ENCODE data around the gene ANO1.
A peak's percentile ranks its signal among the peaks of the same experiment; 100 is the strongest.

ANO1 gene

DNA sequence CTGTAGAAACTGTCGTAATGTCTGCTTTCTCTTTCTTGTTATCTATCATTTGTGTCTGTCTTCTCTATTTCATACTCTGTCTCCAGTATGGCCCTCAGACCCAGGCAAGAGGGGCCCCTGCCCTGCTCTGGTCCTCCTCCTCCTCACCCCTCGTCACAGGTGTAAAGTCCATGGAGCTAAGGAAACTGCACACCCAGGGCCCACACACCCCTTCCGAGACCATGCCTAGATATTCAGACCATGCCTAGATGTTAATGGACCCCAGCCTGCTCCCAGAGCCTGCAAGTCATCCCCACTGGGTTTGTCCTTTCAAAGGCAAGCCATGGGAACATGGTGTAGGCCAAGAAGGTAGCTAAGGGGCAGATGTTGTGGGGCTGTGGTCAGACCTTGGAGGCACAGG is 24.1 kb upstream of the ANO1 start:
- DNase-seq, result peak; percentile 12

DNA sequence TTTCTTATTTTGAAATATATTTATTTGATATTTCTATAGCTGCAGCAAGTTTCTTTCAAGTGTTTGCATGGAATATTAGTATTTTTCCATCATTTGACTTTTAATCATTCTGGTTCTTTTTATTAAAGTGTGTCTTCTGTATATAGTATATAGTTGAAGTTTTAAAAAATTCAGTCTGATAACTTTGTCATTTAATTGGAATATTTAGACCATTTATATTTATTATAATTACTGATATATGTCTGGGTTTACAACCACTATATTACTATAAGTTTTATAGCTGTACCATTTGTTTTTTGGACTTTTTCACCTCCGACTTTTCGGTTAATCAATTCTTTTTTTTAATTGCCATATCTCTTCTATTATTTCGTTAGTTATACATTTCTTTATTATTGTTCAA is 22.7 kb upstream of the ANO1 start:
- DNase-seq, result no peak

DNA sequence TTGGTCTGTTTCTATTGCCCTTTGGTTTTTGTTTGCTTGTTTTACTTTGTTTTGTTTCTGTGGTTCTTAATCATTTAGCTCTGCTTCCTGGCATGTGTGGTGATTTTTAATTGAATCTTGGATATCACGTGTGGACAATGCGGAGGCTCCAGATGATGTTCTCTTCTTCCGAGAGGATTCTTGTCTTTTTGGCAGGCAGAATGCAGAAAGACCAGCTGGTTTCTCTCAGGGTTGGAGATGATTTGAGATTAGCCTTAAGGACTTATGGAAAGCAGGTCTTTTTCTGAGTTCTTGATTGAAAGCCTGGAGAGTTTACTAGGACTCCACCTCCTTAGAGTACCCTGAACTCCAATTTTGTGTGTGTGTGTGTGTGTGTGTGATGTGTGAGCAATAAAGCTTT is 21.0 kb upstream of the ANO1 start:
- DNase-seq, result no peak

DNA sequence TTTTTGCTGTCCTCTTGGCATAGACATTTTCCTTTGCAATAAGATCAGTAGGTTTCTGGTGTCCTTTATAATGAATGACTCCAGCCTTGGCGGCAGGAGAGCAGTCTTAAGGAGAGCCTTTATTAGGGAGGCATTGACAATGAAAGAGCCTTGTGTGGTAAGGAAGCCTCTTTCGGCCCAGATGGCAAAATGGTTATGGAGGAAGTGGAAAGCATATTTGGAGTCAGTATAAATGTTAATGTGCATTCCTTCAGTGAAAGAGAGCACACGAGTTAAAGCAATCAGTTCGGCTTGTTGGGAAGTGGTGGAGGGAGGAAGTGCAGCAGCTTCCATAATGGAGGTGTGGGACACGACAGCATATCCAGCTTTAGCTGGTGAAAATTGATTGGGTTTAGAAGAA is 18.1 kb upstream of the ANO1 start:
- no peak for DNase-seq

DNA sequence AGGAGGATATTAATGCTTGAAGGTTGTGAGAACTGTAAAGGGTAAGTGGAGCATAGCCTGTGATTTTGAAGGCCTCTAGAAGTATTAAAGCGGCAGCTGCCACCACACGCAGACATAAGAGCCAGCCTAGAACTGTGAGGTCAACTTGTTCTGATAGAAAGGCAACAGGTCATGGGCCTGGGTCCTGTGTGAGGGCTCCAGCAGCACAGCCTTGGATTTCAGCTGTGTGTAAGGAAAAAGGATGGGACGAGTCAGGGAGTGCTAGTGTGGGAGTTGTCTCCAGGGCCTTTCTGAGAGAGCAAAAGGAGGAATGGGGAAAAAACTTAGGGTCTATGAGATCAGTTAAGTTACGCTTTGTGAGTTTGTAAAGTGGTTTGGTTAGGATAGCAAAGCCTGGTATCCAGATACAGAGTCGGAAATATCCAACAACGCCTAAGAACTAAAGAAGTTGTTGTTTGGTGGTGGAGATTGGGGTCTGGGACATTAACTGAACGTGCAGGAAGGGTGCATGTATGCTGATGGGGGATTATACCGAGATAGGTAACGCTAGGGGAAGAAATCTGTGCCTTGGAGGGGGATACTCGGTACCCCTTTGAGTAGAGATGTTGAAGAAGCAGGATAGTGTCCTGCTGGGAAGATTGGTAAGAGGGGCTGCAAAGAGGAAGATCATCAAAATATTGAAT is 17.4 kb upstream of the ANO1 start:
- peak; percentile 24 for DNase-seq

DNA sequence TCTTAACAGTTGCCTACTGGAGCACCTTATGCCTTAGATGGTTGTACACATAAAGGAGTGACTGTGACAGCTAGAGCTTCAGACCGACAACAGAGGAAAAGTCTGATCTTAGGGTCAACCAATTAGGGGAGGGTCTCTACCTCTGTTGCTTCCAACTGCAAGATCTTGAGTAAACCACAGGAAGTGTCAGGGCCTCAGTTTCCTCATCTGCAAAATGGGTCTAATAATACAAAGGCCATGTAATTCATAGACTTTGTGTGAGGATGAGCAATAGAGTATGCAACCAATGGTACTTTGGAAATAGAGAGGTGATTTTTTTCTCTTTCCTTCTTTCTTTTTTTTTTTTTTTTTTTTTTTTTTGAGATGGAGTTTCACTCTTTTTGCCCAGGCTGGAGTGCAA is 16.4 kb upstream of the ANO1 start:
- DNase-seq, result no peak

DNA sequence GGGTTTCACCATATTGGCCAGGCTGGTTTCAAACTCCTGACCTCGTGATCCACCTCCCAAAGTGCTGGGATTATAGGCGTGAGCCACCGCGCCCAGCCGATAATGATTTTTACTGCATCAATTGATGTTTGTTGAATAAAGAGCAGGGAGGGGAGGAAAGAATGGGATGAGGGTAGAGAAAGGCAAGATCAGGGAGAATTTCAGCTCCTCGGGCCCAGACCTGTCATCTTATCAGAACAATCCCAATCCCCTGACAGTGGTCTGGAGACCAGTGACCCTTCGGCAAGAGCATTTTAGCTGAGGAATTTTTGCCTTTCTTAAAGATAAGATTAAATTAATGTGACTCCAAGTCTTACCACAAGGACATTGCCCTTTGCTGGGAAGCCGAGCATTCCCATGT is 15.0 kb upstream of the ANO1 start:
- no peak for DNase-seq

DNA sequence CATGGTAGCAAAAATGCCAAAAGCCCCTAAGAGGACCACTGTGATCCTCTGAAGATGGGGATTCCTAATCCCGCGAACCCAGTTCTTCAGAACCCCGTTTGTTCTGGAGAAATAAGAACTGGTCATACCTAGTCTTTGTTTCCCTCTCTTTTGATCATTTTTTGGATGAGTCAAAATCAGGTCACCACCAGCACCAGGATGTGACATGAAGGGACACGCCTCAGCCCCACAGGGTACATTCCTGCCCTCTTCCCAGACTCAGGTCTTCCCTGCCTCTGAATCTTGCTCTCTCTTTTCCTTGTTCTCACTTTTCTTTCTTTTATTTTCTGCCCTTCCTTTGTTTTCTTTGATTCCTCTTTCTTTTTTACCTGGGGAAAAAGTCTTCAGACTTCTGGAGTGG is 14.6 kb upstream of the ANO1 start:
- DNase-seq, result no peak

DNA sequence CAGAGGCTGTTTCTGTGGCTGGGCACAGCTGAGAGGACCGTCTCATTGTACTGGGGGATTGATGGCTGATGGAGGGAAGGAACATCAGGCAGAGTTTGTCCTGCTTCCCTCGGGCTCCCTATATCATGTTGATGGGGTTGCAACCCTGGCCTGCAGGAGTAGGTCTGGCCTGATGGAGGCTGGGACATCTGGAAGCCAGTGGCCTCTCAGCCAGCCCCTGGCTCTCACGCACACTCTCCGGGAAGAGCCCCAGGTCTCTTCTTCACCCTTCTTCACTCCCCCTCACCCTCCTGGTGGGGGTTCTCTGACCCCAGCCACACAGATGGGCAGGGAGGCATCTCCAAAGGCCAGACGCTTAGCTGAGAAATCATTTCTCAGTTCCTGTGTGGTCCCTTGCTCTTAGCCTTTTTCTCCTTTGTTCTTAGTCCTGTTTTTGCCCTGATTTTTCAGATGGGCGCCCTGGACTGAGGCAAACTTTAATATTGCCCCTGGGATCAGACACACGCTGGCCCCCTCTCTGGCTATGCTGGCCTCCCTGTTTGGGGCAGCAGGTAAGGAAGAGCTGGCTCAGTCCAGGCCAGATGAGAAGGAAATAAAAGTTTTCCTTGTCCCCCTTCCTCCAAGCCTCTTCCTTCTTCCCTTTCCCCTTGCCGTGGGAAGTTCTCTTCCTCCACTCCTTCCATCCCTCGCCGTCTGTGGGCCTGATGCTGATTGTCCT is 13.9 kb upstream of the ANO1 start:
- peak; percentile 34 for DNase-seq

DNA sequence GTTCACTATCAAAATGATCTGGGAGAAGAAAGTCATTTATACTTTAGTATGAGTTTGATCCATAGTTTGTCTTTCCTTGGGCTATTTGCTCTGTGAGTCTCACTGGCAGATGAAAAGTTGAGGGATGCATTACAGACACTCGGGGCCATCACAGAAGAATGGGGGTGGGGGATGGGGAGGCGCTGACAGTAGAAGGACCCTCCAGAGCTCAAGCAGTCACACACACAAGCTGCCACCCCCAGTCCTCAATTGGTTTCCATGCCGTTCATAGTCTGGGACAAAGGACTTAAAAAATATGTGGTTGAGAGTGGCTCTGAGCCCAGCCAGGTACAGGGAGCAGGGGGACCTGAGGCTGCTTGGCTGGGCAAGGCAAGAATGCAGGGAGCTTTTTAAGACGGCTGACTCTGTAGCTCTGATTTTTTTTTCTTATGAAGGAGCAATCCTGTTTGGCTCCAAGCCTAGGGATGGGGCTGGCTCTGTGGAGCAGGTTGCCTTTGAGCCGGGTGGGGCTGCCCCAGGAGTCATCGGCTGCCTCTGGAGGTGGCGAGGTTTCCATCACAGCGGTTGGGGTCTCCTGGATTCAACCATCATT is 13.3 kb upstream of the ANO1 start:
- DNase-seq, result no peak

DNA sequence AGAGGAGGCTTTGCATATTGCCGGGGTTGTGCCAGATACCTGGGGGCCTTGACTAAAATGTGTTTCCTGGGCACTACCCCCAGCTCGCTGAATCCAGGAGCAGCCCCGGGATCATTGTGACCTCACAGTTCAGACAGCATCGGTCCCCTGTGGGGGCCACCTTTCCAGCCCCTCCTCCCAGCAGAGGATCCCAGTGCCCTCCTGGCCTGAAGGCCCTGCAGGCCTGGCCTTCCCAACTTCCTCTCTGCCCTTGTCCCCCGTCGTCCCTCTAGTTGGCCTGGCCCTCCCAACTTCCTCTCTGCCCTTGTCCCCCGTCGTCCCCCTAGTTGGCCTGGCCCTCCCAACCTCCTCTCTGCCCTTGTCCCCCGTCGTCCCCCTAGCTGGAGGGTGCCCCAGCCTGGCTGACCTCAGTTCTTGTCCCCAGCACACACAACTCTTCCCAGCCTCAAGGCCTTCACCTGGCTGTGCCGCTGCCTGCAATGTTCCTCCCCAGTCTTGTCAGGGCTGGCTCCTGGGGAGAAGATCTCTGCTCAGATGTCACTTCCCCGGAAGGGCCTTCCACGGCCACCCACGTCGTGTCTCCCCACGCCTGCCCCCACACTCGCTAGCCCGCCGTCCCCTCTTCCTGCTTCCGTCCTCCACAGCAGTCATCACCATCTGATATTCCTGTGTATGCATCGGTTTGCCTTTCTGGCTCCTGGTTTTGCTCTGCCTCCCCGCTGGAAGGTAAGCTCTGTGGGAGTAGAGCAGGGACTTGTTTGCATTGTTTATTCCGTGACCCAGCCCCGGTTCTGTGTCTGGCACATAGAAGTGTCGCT is 12.6 kb upstream of the ANO1 start:
- peak; percentile 51 for DNase-seq

DNA sequence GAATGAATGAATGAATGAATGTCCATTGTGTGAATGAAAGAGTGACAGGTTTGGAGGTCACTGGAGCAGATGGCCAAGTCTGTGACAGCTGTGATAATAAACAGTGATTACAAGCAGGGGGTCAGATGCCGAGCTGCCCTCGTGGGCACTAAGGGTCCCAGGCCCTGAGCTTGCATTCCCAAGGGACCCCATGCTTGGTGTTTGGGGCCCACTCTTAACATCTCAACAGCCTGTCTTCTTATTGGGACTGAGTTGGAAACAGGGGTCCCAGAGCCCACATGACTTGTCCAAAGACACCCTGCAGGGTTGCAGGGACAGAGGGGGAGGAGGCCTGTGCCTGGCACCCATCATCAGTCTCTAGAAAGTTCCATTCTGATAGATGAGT is 12.0 kb upstream of the ANO1 start:
- DNase-seq, result peak; percentile 43

DNA sequence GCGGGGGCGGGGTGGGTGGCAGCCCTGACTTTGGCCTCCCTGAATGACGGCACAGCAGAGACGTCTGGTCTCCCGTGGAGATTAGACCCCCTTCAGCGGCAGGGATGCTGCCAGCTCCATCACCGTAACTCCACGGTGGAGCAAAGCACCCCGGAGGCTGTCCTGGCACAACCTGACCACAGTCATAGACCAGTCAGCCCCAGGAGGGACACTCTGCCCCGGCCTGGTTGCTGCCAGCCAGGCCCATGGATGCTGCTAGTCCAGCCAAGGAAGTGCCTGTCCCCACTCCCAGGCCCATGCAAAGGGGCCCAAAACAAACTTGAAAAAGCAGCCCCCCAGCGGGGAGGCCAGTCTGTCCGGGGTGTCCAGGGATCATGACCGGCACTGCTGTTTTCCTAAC is 11.5 kb upstream of the ANO1 start:
- DNase-seq, result peak; percentile 44

DNA sequence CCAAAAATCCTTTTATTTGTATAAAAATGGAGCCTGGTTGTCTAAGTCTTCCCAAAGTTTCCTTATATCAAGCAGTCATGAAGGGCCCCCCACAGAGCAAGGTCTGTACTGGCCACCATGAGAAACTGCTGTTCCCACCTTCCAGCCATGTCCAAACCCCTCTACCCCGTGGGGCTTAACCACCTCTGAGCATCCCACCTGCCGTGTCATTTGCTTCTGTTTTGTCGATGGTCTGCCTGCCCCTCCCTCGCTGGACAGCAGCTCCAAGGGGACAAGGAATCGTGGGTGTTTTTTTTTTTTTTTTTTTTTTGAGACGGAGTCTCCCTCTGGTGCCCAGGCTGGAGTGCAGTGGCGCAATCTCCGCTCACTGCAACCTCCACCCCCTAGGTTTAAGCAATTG is 11.1 kb upstream of the ANO1 start:
- no peak for DNase-seq

DNA sequence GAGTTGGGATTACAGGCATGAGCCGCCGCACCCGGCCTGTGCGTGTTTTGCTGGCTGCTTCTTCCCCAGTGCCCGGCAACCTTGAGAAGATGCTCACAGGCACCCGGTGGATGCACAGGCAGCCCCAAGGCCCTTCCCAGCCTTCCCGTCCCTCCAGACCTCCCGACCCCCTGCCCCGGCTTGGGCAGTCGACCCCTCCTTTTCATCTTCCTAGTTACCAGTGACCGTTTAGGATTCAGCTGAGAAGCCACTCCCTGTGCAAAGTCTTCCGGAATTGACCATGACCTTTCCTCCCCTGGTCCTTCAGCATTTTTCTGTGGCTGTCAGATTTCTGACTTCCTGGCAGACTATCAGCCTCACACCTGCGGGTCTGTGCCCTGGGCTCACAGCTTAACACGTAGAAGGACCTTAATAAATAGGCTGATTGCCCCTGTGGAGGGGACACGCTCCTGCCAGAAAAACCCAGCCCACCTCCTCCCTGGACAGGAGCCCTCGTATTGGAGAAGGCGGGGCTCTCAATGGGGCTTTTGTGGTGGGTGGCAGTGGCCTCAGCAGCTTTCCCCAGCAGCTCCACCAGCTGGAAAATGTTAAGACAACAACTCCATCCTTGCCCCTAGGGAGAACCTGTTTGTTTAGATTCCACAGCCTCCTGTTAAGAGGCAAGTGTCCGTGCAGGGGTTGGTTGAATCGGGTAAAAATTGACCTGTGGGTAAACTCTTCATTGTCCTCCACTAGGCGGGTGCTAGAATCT is 10.4 kb upstream of the ANO1 start:
- peak; percentile 33 for DNase-seq

DNA sequence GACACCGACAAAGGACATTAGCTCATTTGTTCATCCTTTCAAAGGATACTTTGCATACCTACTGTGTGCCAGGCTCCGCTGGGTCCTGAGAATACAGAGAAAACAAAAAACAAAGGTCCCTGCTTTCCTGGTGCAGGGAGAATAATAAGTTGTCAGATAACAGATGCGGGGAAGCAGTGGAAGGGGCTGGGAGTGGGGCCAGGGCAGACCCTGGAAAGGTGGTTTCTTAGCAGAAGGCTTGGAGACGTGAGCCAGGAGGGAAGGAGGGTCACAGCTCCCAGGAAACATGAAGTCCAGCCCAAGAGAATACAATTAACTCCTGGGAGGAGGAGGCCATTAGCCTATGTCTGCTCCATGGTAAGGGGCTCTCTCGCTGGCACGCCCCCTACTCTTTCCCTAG is 9.8 kb upstream of the ANO1 start:
- DNase-seq, result no peak

DNA sequence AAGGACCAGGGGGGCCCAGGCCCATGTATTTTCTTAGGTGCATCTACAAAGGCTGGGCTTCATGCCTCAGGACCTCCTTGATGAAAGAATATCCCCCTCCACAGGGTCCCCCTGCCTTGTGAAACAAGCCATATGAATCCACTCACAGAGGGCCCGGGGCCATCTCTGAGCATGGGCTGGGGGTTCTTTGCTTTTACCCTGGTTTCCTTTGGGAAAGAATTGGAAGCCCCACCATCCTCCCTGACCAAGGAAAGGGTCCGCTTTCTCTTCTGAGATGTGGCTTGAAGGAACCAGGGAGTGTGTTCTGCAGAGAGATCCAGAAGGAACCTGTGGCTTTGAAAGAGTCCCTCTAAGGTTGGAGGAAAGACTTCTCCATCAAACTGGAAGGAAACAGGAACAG is 9.2 kb upstream of the ANO1 start:
- peak; percentile 22 for DNase-seq

DNA sequence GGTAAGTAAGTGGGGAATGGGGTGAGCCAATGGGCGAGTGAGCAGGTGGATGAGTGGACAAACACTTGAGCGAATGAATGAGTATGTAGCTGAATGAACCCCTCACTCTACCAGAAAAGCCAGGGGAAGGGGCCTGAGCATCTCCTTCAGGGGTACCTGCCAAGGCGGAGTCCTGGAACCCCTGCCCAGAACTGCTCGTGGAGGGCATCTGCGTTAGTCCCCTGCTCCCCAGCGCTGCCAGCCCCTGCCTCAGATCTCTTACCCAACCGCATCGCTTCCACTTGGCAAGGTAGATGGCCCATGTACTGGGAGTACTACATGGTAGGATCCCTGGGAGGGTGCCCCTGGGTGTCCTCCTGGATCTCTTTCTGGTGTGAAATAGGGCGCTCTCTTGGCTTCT is 7.4 kb upstream of the ANO1 start:
- peak; percentile 41 for DNase-seq

DNA sequence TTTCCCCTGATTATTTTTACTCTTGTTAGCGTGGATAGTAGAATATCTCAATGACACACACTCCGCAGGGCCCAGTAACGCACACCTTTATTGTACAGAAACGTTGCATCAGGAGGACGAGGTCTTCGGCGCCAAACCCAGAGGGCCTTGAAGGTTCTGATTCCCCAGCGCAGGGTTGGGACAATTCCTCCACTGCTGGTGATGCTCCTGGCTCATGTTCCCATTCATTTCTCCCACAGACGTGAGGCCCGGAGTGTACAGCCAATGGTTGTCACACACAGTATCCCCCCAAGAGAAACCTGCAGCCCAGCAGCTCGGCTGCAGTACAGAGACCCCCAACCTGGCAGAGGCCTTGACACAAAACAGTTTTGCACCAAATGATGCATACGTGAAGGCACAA is 6.1 kb upstream of the ANO1 start:
- DNase-seq, result peak; percentile 13

DNA sequence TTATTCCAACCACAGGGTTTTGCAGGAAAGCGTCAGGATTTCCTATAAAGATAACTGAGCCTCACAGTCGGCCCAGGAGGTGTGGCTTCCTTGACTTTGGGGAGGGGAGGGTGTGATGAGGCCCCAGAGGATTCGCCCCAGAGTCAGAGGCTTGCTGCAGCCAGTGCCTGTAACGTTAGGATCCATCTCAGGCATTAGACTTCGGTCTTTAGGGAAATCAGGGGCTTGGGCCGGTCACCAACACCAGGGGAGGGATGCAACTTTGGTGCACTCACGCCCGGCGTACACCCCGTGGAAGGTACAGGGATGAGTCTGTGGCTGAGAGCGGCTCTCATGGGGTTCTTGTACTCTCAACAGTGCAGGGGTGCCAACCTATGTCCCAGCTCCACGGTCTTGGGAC is 5.7 kb upstream of the ANO1 start:
- DNase-seq, result peak; percentile 43

DNA sequence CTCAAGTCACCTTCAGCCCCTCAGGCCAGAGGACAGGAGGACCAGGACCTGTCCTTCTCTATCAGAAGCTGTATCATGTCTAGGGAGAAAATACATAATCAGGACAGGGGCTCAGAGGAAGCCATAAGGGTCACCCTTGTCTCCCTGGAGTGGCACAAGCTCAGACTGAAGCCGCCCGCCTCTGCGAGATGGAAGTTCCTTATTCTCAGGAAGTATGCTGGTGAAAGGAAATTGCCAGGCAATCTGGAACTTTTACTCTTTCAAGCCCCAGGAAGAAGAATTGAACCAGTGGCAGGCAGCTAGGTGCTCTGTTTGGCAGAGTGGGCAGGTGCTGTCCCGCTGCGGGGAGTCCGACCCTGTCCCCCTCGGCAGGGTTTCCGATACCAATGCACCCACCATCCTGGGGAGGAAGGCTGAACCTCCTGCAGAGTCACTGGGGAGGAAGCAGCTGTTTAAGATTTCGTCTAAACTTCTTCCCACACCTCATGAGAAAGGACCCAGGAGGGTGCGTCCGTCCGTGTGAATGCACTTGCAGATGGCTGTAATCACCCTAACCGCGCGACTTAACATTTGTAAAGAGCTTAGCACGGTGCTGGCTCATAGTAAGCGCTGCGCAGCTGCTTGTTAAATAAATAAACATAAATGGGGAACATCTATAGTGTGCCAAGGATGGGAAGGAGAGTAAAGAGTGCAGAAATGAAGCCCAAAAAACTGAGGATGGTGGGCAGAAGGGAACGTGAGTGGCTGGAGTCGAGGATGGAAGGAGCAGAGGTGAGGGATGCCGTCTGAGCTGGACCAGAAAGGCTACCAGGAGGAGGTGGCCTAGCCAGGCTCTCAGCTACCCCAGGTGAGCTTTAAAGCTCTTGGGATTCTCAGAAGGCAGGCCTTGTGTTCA is 5.0 kb upstream of the ANO1 start:
- DNase-seq, result peak; percentile 44

DNA sequence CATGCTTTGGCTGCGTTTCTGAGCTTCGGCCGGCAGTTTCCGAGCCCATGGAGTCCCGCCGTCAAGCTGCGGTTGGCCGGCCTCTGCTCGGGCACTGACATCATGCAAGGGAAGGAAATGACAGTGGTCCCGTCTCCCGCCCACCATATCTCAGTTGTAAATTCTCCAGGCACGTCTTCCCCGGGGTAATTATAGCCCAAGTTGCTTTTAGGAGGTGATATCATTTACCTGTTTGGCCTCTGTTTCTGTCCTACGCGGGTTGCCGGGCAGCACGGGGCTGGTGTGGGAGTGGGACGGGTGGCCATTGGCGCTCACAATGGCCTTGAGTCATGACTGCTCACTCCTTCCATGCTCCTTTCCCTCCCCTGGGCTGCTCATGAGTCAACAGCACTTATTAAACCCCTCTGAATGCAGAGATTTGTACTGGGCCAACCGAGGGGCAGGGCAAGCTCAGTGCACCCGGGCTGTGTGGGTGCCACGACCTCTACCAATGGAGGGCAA is 4.2 kb upstream of the ANO1 start:
- DNase-seq, result peak; percentile 38

Data from activated effector memory CD4-positive, alpha-beta T cell treated with anti-CD3 and anti-CD28 coated beads, Interleukin-2, amount 50 U/mL, for 16 hours (primary cell).